ENCODE results near the gene CA5A.
"Not testable (repeated sequence)": the region's sequence is repeated elsewhere in the genome, so short reads cannot be mapped to it uniquely, and the experiment has no call there.

DNA sequence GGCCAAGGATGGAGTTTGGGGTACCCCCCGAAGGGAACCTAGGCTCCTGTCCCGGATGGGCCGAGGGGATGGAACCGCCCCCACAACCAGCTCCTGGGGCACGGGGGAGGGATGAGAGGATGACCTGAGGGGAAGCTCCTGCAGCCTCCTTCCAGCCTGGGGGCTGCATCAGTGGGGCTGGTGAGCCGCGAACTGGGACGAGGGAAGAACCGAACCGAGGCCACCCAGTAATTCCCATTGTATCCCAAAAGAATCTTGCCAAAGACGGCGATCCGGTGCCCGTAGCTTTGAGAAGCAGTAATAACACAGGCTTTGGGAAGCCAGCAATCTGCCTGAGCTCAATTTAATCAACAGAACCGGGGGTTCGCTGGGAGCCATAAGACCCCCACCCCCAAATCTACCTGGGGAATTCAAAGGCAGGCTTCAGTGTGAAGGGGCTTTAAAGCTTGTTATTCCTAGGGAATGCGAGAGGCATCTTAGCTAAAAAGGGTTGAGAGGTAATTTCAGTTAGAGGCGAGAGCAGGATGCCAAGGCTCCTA, 66.4 kb downstream of the CA5A start:
- not testable (repeated sequence) for TF ChIP-seq CTCF, POLR2A (IDR thresholded peaks at IDR 0.05)

Data from uterus (tissue), 2 donors.